Activated T-cell treated with anti-CD3 and anti-CD28 coated beads for 1 hour (primary cell): ENCODE data around the gene AK2.
"Not testable (repeated sequence)": the region's sequence is repeated elsewhere in the genome, so short reads cannot be mapped to it uniquely, and the experiment has no call there.

Experiments used
- DNase-seq: peaks from one replicate; pipeline ENCODE4 v3.0.0-alpha.2; 2020; ENCODE audit warnings: low read depth

Gene AK2

GRCh38 chr1:33050221-33051076, 13.8 kb upstream of the AK2 start:
- DNase-seq, result no peak

GRCh38 chr1:33049371-33049770, 12.7 kb upstream of the AK2 start:
- no peak for DNase-seq

- no peak for DNase-seq
Observed at GRCh38 chr1:33048426-33048825, 11.7 kb upstream of the AK2 start.

GRCh38 chr1:33047839-33048305, 11.2 kb upstream of the AK2 start:
- no peak for DNase-seq

GRCh38 chr1:33047290-33047689, 10.6 kb upstream of the AK2 start:
- DNase-seq, result no peak

- DNase-seq, result not testable (repeated sequence)
Observed at GRCh38 chr1:33046234-33046633, 9.6 kb upstream of the AK2 start.

- DNase-seq, result no peak
Observed at GRCh38 chr1:33045814-33046213, 9.1 kb upstream of the AK2 start.

- DNase-seq, result no peak
Observed at GRCh38 chr1:33045246-33045645, 8.6 kb upstream of the AK2 start.

- no peak for DNase-seq
Observed at GRCh38 chr1:33043267-33044092, 6.8 kb upstream of the AK2 start.

- DNase-seq, result no peak
Observed at GRCh38 chr1:33042831-33043230, 6.1 kb upstream of the AK2 start.

- DNase-seq, result no peak
Observed at GRCh38 chr1:33041026-33041425, 4.3 kb upstream of the AK2 start.

- no peak for DNase-seq
Observed at GRCh38 chr1:33039840-33040239, 3.2 kb upstream of the AK2 start.

GRCh38 chr1:33036051-33036525, 595 bp downstream of the AK2 start:
- no peak for DNase-seq

GRCh38 chr1:33032126-33032869, 4.4 kb downstream of the AK2 start:
- DNase-seq, result no peak

GRCh38 chr1:33031506-33031905, 5.2 kb downstream of the AK2 start:
- DNase-seq, result no peak

GRCh38 chr1:33030575-33030974, 6.1 kb downstream of the AK2 start:
- no peak for DNase-seq

GRCh38 chr1:33029921-33030320, 6.8 kb downstream of the AK2 start:
- no peak for DNase-seq

GRCh38 chr1:33029209-33029608, 7.5 kb downstream of the AK2 start:
- DNase-seq, result no peak

GRCh38 chr1:33025761-33026160, 10.9 kb downstream of the AK2 start:
- DNase-seq, result no peak

GRCh38 chr1:33025180-33025569, 11.5 kb downstream of the AK2 start:
- DNase-seq, result no peak

GRCh38 chr1:33024430-33025179, 12.1 kb downstream of the AK2 start:
- not testable (repeated sequence) for DNase-seq
